Activated CD8-positive, alpha-beta memory T cell treated with anti-CD3 and anti-CD28 coated beads, Interleukin-2, amount 50 U/mL, for 4 hours (primary cell): ENCODE measurements around the gene PTH1R.

Source experiments
- DNase-seq: peaks from one replicate; pipeline ENCODE4 v3.0.0-alpha.2; 2020

PTH1R gene

GRCh38 chr3:46865031-46865507 is 12.5 kb upstream of the PTH1R start:
- no peak for DNase-seq

DNA sequence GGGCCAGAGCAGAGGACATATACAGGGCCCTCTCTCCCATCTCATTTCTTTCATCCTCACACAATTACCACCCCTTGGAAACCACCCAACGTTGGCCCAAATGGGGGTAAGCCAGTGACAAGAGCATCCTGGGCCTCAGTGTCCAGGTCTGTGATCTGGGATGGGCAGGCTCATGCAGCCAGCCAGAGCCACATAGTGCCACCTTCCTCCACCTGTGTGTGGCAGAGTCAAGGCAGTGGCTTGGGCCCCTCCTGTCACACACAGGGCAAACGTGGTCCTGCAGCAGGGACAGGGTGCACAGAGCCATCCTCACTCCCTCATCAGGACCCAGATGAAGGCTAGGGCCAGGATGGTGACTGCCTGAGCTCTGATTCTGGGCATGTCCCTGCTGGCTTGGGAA is 12.0 kb upstream of the PTH1R start:
- no peak for DNase-seq

DNA sequence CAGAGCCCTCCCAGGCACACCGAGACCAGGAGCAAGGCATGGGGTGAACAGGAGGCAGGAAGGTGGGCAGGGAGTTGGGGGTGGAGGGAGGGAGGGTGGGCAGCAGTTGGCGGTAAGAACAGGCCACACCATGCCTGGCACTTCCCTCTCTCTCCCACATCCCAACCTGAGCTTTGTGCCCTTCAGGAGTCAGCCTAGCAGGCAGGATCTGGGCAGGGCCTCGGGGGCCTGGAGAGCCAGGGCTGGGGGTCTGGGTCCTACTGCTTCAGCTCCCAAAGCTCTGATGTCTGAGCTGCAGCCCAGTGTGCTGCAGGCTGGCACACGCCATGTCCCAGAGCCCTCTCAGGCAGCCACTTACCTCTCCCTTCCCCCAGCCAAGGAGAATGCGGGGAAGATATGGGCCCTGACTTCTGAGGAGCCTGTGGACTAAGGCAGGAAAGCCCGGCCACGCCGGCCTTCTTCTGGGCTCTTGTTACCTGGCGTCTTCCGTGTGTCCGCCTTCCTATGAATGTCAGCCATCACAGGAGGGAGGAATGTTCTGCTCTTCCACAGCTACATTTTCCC is 11.4 kb upstream of the PTH1R start:
- DNase-seq, result no peak

GRCh38 chr3:46866720-46867549 is 10.6 kb upstream of the PTH1R start:
- peak; percentile 89 for DNase-seq

GRCh38 chr3:46867550-46867898 is 10.0 kb upstream of the PTH1R start:
- no peak for DNase-seq

GRCh38 chr3:46868287-46868686 is 9.2 kb upstream of the PTH1R start:
- DNase-seq, result no peak

- no peak for DNase-seq
Observed at GRCh38 chr3:46868948-46869347, 8.6 kb upstream of the PTH1R start.

GRCh38 chr3:46869440-46869839 is 8.1 kb upstream of the PTH1R start:
- DNase-seq, result no peak

DNA sequence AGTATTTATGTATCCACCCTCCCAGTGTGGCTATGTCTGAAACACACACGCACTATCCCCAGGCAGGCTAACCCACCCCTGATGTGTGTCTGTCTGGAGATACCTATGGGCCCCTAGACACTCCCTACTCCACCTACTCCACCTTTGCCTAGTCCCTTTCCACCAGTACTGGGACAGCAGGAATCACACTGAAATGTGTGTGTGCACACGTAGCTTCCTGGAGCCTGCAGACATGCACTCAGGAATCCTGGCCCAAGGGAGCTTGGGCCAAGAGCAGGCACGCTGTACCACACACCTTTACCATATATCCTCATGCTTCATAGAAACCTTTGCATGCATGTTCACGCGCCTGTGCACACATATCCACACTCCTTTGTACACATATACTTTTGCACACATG is 6.9 kb upstream of the PTH1R start:
- no peak for DNase-seq

- DNase-seq, result no peak
Observed at GRCh38 chr3:46871222-46871621, 6.3 kb upstream of the PTH1R start.

GRCh38 chr3:46873521-46873920 is 4.0 kb upstream of the PTH1R start:
- no peak for DNase-seq

GRCh38 chr3:46874430-46874829 is 3.1 kb upstream of the PTH1R start:
- no peak for DNase-seq

GRCh38 chr3:46875560-46875959 is 2.0 kb upstream of the PTH1R start:
- DNase-seq, result no peak

- no peak for DNase-seq
Observed at GRCh38 chr3:46876313-46877300, 914 bp upstream of the PTH1R start.

DNA sequence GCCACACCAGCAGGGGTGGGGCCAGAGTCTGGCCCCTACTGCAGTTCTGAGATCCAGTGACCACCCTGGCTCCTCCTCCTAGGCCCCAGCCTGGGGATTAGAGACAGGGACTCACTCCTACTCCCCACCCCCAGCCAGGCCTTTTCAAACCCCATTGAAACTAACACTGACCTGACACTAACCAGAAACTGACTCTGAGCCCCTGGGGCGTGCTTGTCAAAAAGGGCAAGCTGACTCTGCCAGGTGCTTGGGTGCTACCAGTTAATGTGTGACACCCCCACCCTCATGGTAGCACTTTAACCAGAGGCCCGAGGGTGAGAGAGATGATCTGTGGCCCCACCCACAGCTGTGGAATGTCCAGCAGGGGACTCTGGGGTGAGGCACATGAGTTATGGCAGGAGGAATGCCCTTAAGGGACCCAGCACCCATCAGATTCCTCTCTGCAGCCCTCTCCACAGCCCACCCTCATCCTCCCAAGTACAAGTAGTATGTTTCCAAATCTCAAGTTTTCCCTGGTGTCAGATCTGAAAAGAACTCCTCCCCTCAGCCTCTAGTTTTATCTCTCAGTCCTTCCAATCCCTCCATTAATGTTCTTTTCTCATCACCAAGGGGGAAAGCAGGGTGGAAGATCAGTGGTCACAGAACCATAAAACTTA is 1.4 kb downstream of the PTH1R start:
- no peak for DNase-seq

DNA sequence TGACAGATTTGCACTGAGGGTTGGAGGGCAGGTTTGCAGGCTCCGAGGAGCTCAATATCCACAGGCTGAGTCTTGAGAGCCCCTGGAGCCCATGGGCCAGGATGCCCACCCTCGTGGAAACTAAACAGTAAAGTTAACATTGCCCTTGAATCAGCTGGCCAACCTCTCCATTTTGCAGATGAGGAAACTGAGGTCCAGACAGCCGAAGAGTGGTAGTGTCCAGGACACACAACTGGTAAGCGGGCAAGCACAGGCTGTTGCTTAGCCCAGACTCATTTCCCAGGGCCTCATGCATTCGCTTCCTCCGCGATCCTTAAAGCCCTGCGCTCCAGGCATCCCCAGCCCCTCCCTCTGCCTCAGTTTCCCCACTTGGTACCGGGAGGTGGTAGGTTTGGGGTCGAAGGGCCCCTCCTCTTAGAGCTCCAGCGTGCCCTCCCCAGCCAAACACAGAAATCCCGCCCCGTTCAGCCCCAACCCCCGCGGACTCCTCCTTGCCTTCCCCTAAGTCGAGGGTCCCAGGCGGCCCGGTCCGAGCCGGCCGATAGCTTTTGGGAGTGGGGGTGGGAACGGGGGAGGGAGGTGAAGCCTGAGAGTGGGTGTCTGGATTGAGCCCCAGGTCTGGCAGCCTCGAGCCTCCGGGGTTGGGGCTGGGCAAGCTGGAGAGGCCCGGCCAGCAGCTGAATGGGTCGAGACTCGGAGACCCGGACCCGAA is 3.5 kb downstream of the PTH1R start:
- no peak for DNase-seq

- peak; percentile 35 for DNase-seq
Observed at GRCh38 chr3:46881596-46882376, 4.3 kb downstream of the PTH1R start.

- DNase-seq, result no peak
Observed at GRCh38 chr3:46882377-46883053, 5.0 kb downstream of the PTH1R start.

GRCh38 chr3:46883054-46883829 is 5.7 kb downstream of the PTH1R start:
- no peak for DNase-seq

DNA sequence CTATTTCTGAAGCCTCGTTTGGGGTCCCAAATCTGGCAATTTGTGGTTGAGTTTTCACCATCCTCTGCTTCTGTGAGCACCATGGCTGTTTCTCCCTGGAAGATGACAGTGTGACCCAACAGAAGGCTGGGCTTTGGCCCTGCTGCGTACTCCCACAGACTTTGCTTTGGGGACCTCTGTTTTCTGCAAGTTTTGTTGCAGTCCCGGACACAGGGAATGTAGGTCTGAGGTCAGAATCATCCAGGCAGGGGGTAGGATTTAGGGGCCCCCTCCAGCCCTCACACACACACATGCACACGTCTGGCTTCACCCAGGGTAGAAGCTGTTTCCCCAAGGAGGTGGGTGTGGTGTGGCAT is 6.3 kb downstream of the PTH1R start:
- no peak for DNase-seq
